Nephron (organoid): ENCODE results near the gene BCHE.

Experiments
- H3K27ac Mint-ChIP-seq, 3 experiments: 2 replicates each; pipeline ENCODE4 v1.8.0; 2020; ENCODE audit warnings: mixed read lengths in 3 of 3, mild to moderate bottlenecking in 2 of 3, moderate library complexity in 1 of 3
- H3K27me3 Mint-ChIP-seq: 2 replicates; pipeline ENCODE4 v1.8.0; 2021; ENCODE audit warnings: low read depth, mild to moderate bottlenecking, moderate library complexity, mixed read lengths
- H3K36me3 Mint-ChIP-seq: 2 replicates; pipeline ENCODE4 v1.8.0; 2020; ENCODE audit warnings: low read depth, mixed read lengths
- H3K4me1 Mint-ChIP-seq: 2 replicates; pipeline ENCODE4 v1.8.0; 2020; ENCODE audit warnings: mixed read lengths
- H3K4me3 Mint-ChIP-seq, 3 experiments: 2 replicates each; pipeline ENCODE4 v1.8.0; 2020; ENCODE audit warnings: mild to moderate bottlenecking in 3 of 3, mixed read lengths in 3 of 3, moderate library complexity in 2 of 3
- H3K9me3 Mint-ChIP-seq: 2 replicates; pipeline ENCODE4 v1.8.0; 2020; ENCODE audit warnings: mixed read lengths
- CTCF ChIP-seq, 3 experiments: fragments of 200-600 bp; sonication (generic); IDR thresholded peaks; one replicate each; pipeline ENCODE4 v1.5.0; 2021; ENCODE audit warnings: antibody characterized with exemption in 3 of 3; ENCODE audit not compliant: unreplicated experiment in 3 of 3

The BCHE gene

GRCh38 chr3:165729756-165730155, 107.5 kb downstream of the BCHE start:
- no peak overlapping the region for H3K27ac Mint-ChIP-seq
- no peaks in the 10 kb centered on the region for H3K4me1 Mint-ChIP-seq
- no peaks in the 10 kb centered on the region for H3K27me3 Mint-ChIP-seq
- no peak overlapping the region for H3K4me3 Mint-ChIP-seq
- H3K36me3 Mint-ChIP-seq: no peaks in the 10 kb centered on the region
- no peaks in the 10 kb centered on the region for H3K9me3 Mint-ChIP-seq
- TF ChIP-seq CTCF (IDR thresholded peaks at IDR 0.05; ENCODE audit: unreplicated experiment in 3 of 3): no peak

- no peak overlapping the region for H3K4me3 Mint-ChIP-seq
- H3K36me3 Mint-ChIP-seq: no peaks in the 10 kb centered on the region
- H3K4me1 Mint-ChIP-seq: no peaks in the 10 kb centered on the region
- H3K9me3 Mint-ChIP-seq: no peaks in the 10 kb centered on the region
- H3K27me3 Mint-ChIP-seq: no peaks in the 10 kb centered on the region
- TF ChIP-seq CTCF (IDR thresholded peaks at IDR 0.05; ENCODE audit: unreplicated experiment in 3 of 3): no peak
- no peak overlapping the region for H3K27ac Mint-ChIP-seq
Measured at GRCh38 chr3:165728924-165729323, 108.3 kb downstream of the BCHE start.

- no peaks in the 10 kb centered on the region for H3K4me1 Mint-ChIP-seq
- H3K27me3 Mint-ChIP-seq: no peaks in the 10 kb centered on the region
Measured at GRCh38 chr3:165725296-165725695, 111.9 kb downstream of the BCHE start.

More at GRCh38 chr3:165725296-165725695, 111.9 kb downstream of the BCHE start:
- no peaks in the 10 kb centered on the region for H3K9me3 Mint-ChIP-seq
- H3K27ac Mint-ChIP-seq: no peak overlapping the region
- no peak for TF ChIP-seq CTCF (IDR thresholded peaks at IDR 0.05; ENCODE audit: unreplicated experiment in 3 of 3)
- H3K36me3 Mint-ChIP-seq: no peaks in the 10 kb centered on the region
- no peak overlapping the region for H3K4me3 Mint-ChIP-seq
